GM12891 (cell line): Measurements from ENCODE around the gene ARHGEF40.

Experiments used
- POLR2A ChIP-seq: IDR thresholded peaks from 2 replicates; pipeline ENCODE4 v1.6.1; 2011; ENCODE audit warnings: low read depth, low read length, control low read depth
- POLR2AphosphoS5 ChIP-seq: IDR thresholded peaks from 2 replicates; pipeline ENCODE4 v1.6.1; 2011; ENCODE audit warnings: low read depth, low read length, control low read depth
- SPI1 ChIP-seq: IDR thresholded peaks from 2 replicates; pipeline ENCODE4 v1.6.1; 2011; ENCODE audit warnings: low read depth, low read length, control low read depth
- TAF1 ChIP-seq: IDR thresholded peaks from 2 replicates; pipeline ENCODE4 v1.6.1; 2011; ENCODE audit warnings: low read depth, low read length, control low read depth

GRCh38 chr14:21107283-21107800 lies 37.2 kb downstream of the ARHGEF40 start:
- TF ChIP-seq POLR2A (no peak), POLR2AphosphoS5 (no peak), TAF1 (no peak), SPI1 (no peak)
